ENCODE data around the gene PARP8. TPM values are rescaled to one million over a fixed set of nuclear protein-coding genes. Genes with fewer than 3 reads are reported as not detected.

Gene PARP8
- total RNA-seq, 6 donors from 2014 or later = 33.3 to 64.1 (median 34.6) TPM

DNA sequence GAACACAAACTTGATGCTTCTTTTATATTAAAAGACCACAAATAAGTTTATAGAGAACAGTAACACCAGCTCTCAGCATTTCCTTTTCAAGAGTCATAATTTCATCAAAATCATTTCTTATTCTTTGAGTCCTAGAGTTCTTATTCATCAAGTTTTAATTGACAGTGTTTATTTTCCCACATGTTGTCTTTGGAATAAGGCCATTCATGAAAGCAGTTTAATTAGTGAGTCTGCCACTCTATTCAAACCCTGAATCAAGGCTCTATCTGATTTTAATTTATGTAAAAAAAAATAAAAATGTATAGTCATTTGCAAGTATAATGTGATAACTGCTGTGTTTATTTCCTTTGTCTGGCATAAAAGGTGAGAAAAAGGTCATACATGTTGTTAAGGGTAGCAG, 176.7 kb downstream of the PARP8 start:
- TF ChIP-seq EP300 (IDR thresholded peaks at IDR 0.05) (no peak), POLR2A (IDR thresholded peaks at IDR 0.05) (no peak), POLR2AphosphoS5 (IDR thresholded peaks at IDR 0.05) (no peak)
- TF ChIP-seq, protein P1, sequence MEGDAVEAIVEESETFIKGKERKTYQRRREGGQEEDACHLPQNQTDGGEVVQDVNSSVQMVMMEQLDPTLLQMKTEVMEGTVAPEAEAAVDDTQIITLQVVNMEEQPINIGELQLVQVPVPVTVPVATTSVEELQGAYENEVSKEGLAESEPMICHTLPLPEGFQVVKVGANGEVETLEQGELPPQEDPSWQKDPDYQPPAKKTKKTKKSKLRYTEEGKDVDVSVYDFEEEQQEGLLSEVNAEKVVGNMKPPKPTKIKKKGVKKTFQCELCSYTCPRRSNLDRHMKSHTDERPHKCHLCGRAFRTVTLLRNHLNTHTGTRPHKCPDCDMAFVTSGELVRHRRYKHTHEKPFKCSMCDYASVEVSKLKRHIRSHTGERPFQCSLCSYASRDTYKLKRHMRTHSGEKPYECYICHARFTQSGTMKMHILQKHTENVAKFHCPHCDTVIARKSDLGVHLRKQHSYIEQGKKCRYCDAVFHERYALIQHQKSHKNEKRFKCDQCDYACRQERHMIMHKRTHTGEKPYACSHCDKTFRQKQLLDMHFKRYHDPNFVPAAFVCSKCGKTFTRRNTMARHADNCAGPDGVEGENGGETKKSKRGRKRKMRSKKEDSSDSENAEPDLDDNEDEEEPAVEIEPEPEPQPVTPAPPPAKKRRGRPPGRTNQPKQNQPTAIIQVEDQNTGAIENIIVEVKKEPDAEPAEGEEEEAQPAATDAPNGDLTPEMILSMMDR (IDR thresholded peaks at IDR 0.05) = no peak
- no peak for DNase-seq
- no peak overlapping the region for H3K4me3 ChIP-seq
- ATAC-seq (ENCODE audit: low FRiP score in 2 of 2) = no peak
- no peaks in the 10 kb centered on the region for H3K4me1 ChIP-seq
- H3K27ac ChIP-seq = no peak overlapping the region
- H3K9me3 ChIP-seq = no peaks in the 10 kb centered on the region
- H3K36me3 ChIP-seq = peaks cover 0 to 21% (median 4%) of the 10 kb centered on the region in 4 donors
- H3K27me3 ChIP-seq = no peaks in the 10 kb centered on the region

DNA sequence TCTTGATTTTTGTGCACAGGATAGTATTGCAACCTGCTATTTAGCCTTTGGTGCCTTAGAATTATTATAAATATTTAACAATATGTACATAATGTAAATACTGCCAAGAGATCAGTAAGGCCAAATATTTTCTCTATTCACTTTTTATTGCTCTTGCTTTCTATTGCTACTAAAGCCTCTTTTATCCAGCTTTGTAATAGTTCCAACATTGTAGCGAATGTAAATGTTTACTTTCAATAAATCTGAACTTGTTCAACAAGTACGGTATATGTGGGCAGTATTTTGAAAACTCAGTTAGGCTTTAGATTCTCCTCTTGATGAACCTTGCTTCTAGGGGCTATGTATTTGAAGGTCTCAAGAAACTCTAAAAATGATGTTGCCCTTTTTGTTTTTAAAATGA, 179.8 kb downstream of the PARP8 start:
- Histone ChIP-seq H3K9me3 (no peaks in the 10 kb centered on the region), H3K27me3 (no peaks in the 10 kb centered on the region), H3K4me3 (no peak overlapping the region), H3K36me3 (peaks cover 0 to 21% (median 4%) of the 10 kb centered on the region in 4 donors), H3K27ac (no peak overlapping the region), H3K4me1 (no peaks in the 10 kb centered on the region)
- TF ChIP-seq EP300 (IDR thresholded peaks at IDR 0.05) (no peak), POLR2AphosphoS5 (IDR thresholded peaks at IDR 0.05) (no peak), POLR2A (IDR thresholded peaks at IDR 0.05) (no peak)
- TF ChIP-seq, protein P1 (IDR thresholded peaks at IDR 0.05) = no peak
- DNase-seq = no peak
- no peak for ATAC-seq (ENCODE audit: low FRiP score in 2 of 2)
- WGBS, 2 donors = 84 to 88% methylated on average over 2 of the region's 2 CpGs

DNA sequence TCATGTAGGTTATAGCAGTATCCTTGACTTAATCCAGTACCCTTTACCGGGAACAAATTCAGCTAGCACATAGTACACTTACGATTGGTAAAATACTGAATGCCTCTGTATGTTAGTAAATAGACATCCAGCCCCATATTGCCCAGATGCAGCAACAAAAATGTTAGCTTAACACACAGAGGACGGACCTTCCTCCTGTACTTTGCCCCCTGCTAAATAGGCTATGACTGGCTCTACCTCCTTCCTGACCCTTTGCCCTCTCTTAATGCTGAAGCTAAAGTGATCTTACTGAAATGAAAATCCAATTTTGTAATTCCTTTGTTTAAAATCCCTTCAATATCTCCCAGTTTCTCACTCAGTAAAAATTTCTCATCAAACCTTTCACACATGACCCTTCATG, 183.1 kb downstream of the PARP8 start:
- DNase-seq (no peak), ATAC-seq (ENCODE audit: low FRiP score in 2 of 2) (no peak)
- no peaks in the 10 kb centered on the region for H3K9me3 ChIP-seq
- no peaks in the 10 kb centered on the region for H3K27me3 ChIP-seq
- H3K4me1 ChIP-seq = no peaks in the 10 kb centered on the region
- TF ChIP-seq POLR2A (IDR thresholded peaks at IDR 0.05) (no peak), POLR2AphosphoS5 (IDR thresholded peaks at IDR 0.05) (no peak), EP300 (IDR thresholded peaks at IDR 0.05) (no peak)
- TF ChIP-seq, protein P1 (IDR thresholded peaks at IDR 0.05) = no peak
- 82 to 92% methylated on average over 3 of the region's 3 CpGs for WGBS, 2 donors
- no peak overlapping the region for H3K4me3 ChIP-seq
- no peaks in the 10 kb centered on the region for H3K36me3 ChIP-seq
- no peak overlapping the region for H3K27ac ChIP-seq

DNA sequence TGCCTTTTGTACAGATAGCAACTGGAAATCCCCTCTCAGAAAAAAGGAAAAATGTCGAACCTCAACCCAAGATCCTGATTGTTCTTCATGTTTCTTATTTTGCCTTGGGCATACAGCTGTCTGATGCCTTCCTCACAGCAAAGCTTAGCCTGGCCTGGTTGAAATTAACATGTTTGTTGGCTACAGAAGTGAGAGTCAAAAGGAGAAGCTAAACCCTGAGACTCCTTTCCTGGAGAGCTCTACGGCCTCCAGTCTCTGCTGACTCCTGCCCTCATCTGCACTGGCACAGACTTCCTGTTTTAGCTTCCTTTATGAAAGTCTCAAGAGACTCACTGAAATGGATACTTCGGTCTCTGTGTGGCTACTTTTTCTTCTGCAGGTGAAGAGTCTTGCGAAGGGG, 186.7 kb downstream of the PARP8 start:
- H3K27ac ChIP-seq = peak overlapping the region in 1 of 4 donors; percentile 7
- H3K4me3 ChIP-seq = no peak overlapping the region
- no peaks in the 10 kb centered on the region for H3K27me3 ChIP-seq
- no peaks in the 10 kb centered on the region for H3K4me1 ChIP-seq
- ATAC-seq (ENCODE audit: low FRiP score in 2 of 2) = peak in 1 of 2 donors; percentile 86
- no peaks in the 10 kb centered on the region for H3K9me3 ChIP-seq
- WGBS, 2 donors = 49 to 58% methylated on average over 4 of the region's 4 CpGs
- peak in 1 of 2 donors; percentile 48 for DNase-seq
- H3K36me3 ChIP-seq = no peaks in the 10 kb centered on the region
- no peak for TF ChIP-seq POLR2AphosphoS5 (IDR thresholded peaks at IDR 0.05)
- TF ChIP-seq POLR2A (IDR thresholded peaks at IDR 0.05) = no peak
- TF ChIP-seq, protein P1 (IDR thresholded peaks at IDR 0.05) = no peak
- TF ChIP-seq EP300 (IDR thresholded peaks at IDR 0.05) = no peak

DNA sequence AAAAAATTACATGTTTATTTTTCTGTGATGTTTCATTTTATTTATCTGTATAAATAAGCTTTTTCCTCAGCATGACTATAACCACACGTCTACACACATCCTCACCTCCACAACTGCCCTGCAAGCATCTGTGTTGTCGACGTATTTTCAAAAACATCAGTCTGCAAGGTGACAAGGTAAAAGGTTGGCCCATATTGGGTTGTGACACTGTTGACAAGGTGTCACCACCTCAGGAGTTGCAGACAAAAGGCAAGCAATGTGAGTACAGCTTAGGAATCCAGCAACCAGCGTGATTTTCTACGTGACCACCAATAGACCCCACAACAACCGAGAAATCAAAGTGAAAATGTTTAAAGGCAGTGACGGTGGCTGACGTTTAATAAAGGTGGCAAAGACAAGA, 187.6 kb downstream of the PARP8 start:
- Histone ChIP-seq H3K27me3 (no peaks in the 10 kb centered on the region), H3K4me3 (no peak overlapping the region), H3K9me3 (no peaks in the 10 kb centered on the region), H3K4me1 (no peaks in the 10 kb centered on the region), H3K27ac (no peak overlapping the region), H3K36me3 (no peaks in the 10 kb centered on the region)
- TF ChIP-seq POLR2A (IDR thresholded peaks at IDR 0.05) (no peak), POLR2AphosphoS5 (IDR thresholded peaks at IDR 0.05) (no peak), EP300 (IDR thresholded peaks at IDR 0.05) (no peak)
- TF ChIP-seq, protein P1 (IDR thresholded peaks at IDR 0.05) = no peak
- no peak for DNase-seq
- WGBS, 2 donors = 88% methylated on average over 8 of the region's 8 CpGs
- ATAC-seq (ENCODE audit: low FRiP score in 2 of 2) = no peak

Data from upper lobe of left lung (tissue), 6 donors.